GM12872 (cell line): ENCODE measurements around the gene CDNF.
A peak's percentile ranks its signal among the peaks of the same experiment; 100 is the strongest.

Experiments
- TF ChIP-seq, protein P1 (sequence below): IDR thresholded peaks from 3 replicates; pipeline ENCODE4 v1.5.1; 2011; ENCODE audit warnings: low read depth, mild to moderate bottlenecking, low read length, moderate library complexity; ENCODE audit not compliant: insufficient read depth

Gene CDNF

DNA sequence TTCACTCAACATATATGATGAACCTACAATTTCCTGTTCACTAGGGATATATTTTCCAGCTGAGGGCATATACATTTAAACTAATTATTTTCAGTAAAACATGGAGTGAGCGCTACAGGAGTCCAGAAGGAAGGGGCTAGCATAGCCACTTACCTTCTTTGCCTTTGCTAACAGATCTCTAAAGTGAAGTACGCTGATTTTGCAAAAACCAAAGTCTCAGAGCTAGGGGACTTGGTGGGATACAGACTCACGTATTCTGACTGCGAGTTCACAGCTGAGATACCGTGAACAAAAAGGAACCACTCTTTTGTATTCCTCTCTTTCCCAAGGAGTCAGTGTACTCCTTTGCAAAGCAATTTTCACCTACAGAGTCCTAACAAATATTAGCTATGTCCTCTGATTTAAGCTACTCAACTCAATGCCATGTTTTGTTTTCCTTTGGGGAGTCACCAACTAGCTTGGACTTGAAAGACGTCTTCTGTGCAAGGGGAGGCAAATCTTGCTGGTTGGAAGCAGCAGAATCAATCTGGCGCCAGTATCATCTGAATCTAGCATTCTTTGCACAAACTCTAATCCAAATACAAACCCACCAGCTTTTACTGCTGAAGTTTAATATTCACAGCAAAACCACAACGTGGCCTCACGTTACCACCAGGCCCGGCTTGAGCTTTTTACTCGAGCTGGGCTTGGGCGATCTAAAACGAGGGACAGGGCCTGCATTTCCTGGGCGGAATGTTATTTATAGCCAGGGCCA, 657 bp downstream of the CDNF start:
- TF ChIP-seq, protein P1, sequence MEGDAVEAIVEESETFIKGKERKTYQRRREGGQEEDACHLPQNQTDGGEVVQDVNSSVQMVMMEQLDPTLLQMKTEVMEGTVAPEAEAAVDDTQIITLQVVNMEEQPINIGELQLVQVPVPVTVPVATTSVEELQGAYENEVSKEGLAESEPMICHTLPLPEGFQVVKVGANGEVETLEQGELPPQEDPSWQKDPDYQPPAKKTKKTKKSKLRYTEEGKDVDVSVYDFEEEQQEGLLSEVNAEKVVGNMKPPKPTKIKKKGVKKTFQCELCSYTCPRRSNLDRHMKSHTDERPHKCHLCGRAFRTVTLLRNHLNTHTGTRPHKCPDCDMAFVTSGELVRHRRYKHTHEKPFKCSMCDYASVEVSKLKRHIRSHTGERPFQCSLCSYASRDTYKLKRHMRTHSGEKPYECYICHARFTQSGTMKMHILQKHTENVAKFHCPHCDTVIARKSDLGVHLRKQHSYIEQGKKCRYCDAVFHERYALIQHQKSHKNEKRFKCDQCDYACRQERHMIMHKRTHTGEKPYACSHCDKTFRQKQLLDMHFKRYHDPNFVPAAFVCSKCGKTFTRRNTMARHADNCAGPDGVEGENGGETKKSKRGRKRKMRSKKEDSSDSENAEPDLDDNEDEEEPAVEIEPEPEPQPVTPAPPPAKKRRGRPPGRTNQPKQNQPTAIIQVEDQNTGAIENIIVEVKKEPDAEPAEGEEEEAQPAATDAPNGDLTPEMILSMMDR = no peak

GRCh38 chr10:14836208-14836607, 1.6 kb downstream of the CDNF start:
- TF ChIP-seq, protein P1 = no peak

DNA sequence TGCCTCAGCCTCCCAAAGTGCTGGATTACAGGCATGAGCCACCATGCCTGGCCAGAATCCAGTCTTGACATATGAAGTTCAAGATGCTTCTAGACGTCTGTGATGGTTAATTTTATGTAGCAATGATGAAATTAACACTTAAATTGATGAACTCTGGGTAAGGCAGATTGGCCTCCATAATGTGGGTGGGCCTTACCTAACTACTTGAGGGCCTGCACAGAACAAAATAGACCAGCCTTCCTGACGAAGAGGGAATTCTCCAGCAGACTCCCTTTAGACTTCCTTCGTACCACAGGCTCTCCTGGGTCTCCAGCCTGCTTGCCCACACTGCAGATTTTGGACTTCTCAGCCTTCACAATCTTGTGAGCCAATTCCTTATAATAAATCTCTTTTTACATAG, 4.7 kb downstream of the CDNF start:
- TF ChIP-seq, protein P1 = no peak

GRCh38 chr10:14826076-14826829, 11.6 kb downstream of the CDNF start:
- TF ChIP-seq, protein P1 = no peak

DNA sequence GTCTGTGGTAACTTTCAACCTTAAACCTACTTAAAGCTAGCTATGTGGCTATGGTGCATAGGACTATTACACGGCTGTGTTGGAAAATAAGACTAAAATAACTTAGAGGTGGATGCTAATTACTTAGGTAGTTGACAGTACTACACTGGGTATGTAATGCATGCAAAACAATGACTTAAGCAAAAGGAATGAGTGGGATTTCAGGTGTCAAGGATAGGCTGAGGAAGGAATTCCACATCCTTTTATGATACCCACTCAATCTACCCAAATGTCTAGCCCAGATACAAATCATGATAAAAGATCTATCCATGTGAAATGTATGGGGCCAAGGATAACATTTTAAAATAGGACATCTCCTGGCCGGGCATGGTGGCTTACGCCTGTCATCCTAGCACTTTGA, 13.9 kb downstream of the CDNF start:
- TF ChIP-seq, protein P1 = no peak

GRCh38 chr10:14822879-14823755, 14.7 kb downstream of the CDNF start:
- TF ChIP-seq, protein P1 = peak; percentile 67
